A549 (cell line): ENCODE data around the gene TPO.

Experiments used
- CBX2 ChIP-seq: fragments of 200-600 bp; sonication (generic); IDR thresholded peaks from 2 replicates; pipeline ENCODE4 v1.6.1; 2016; ENCODE audit warnings: low read depth, mild to moderate bottlenecking, borderline replicate concordance
- CEBPB ChIP-seq, 2 experiments: fragments of >200 bp in 1 of 2; sonication (Bioruptor Twin) in 1 of 2; formaldehyde crosslinking in 1 of 2; IDR thresholded peaks; 2 replicates each; pipeline ENCODE4 v1.6.1; 2012 to 2016
- CTCF ChIP-seq: fragments of >200 bp; sonication (Bioruptor Twin); formaldehyde crosslinking; IDR thresholded peaks from 3 replicates; pipeline ENCODE4 v1.5.1; 2016
- MAFK ChIP-seq: fragments of 450-650 bp; IDR thresholded peaks from 2 replicates; pipeline ENCODE4 v1.6.1; 2014; ENCODE audit not compliant: partially characterized antibody
- MYC ChIP-seq: IDR thresholded peaks from 2 replicates; pipeline ENCODE4 v1.6.1; 2012; ENCODE audit warnings: mild to moderate bottlenecking, inconsistent platforms, low read length, improper control_type of control experiment, borderline replicate concordance
- POLR2A ChIP-seq: IDR thresholded peaks from 2 replicates; pipeline ENCODE4 v1.6.1; 2012; ENCODE audit warnings: mild to moderate bottlenecking, low read length
- RAD21 ChIP-seq, 2 experiments: fragments of >200 bp in 1 of 2; sonication (Bioruptor Twin) in 1 of 2; formaldehyde crosslinking in 1 of 2; IDR thresholded peaks in 1 of 2; conservative IDR thresholded peaks in 1 of 2; 2 replicates in 1 of 2; 3 replicates in 1 of 2; pipeline ENCODE4 v1.6.1; 2012 to 2018; ENCODE audit warnings: inconsistent platforms in 1 of 2
- REST ChIP-seq: fragments of 200-600 bp; sonication (generic); IDR thresholded peaks from 2 replicates; pipeline ENCODE4 v1.6.1; 2016; ENCODE audit warnings: antibody characterized with exemption, mild to moderate bottlenecking, moderate library complexity

GRCh38 chr2:1477196-1478040 is 64.2 kb downstream of the TPO start:
- no peak for TF ChIP-seq CTCF
- TF ChIP-seq POLR2A, result no peak
- TF ChIP-seq REST, result no peak
- TF ChIP-seq CEBPB (IDR thresholded peaks at IDR 0.05), result no peak
- no peak for TF ChIP-seq MAFK
- no peak for TF ChIP-seq RAD21 (conservative IDR thresholded peaks at IDR 0.05 in 1 of 2, IDR thresholded peaks at IDR 0.05 in 1 of 2)
- no peak for TF ChIP-seq CBX2
- no peak for TF ChIP-seq MYC
